SW480 (cell line): Measurements from ENCODE around the gene TTC23L.
A peak's percentile ranks its signal among the peaks of the same experiment; 100 is the strongest.

Experiments used
- DNase-seq: peaks from one replicate; pipeline ENCODE4 v3.0.0-alpha.2; 2016; ENCODE audit warnings: low spot score

TTC23L gene

DNA sequence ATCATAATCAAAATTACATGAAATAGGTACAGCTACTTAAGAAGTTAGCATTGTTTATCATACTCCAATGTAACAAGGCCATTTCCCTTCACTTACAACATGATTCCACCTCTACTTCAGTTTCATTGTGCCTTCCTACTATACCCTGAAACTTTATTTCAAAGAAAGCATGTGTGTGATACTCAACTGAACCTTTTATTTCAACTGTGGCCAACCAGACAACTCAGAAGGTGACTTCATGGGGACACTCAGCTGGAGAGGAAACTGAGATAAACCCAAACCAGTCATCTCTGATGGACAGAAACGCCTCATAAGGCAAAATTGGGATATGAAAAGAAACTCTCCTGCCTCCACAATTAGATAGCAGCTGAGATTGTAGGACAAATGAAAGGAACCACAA is 5.9 kb upstream of the TTC23L start:
- DNase-seq: no peak

DNA sequence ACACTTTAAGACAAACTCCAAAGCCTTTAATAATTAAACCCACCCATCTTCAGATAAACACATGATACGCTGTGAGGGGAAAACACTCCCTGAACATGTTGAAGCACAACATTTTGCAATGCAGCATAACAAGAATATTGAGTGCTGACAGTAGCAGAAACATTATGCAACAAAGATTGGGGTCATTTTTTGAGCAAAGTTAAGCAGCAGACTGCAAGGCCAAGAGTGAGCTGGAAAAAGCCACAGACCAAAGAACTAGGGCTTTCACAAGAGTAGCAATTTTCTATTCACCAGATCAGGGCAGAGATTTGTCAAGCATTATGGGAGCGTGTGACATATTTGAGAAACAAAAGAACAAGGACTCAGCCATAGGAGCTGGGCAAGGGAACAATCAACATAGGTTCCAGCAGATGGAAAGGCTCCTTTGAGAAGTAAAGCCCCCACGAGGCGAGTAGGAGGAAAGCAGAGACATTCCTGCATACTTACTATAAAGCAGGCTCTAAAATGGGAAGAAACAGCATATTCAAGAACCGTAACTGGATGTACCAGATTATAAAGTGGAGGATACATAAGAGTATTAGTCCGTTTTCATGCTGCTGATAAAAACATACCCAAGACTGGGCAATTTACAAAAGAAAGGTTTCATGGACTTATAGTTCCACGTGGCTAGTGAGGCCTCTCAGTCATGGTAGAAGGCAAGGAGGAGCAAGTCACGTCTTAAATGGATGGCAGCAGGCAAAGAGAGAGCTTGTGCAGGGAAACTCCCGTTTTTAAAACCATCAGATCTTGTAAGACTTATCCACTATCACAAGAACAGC is 4.8 kb upstream of the TTC23L start:
- DNase-seq: no peak

DNA sequence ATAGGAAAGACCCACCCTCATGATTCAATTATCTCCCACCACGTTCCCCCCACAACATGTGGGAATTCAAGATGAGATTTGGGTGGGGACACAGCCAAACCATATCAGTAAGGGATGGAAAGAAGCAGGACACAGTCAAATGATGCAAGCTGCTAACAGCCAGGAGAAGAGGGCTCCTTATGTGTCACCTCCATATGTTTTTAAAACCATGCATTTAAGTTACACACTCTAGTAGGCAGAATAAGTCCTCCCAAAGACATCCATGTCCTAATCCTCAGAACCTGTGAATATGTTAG is 4.2 kb upstream of the TTC23L start:
- DNase-seq: no peak

DNA sequence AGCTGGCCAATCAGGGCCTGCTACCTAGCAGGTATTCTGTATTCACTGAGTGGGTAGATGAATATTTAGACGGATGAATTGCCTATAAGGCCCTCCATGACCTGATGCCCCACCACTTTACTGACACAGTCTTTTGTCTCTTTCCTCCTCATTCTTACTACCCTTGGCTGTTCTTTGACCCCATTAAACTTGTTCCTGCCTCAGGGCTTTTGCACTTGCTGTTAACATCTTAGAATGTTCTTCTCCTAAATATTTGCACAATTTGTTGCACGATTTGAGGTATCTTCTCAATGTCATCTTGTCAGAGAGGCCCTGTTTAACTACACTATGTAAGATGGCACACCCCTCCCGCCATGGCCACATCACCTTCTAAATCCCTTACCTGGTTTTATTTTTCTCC is 3.3 kb upstream of the TTC23L start:
- DNase-seq: no peak

- no peak for DNase-seq
Observed at GRCh38 chr5:34841816-34842215, 2.9 kb downstream of the TTC23L start.

DNA sequence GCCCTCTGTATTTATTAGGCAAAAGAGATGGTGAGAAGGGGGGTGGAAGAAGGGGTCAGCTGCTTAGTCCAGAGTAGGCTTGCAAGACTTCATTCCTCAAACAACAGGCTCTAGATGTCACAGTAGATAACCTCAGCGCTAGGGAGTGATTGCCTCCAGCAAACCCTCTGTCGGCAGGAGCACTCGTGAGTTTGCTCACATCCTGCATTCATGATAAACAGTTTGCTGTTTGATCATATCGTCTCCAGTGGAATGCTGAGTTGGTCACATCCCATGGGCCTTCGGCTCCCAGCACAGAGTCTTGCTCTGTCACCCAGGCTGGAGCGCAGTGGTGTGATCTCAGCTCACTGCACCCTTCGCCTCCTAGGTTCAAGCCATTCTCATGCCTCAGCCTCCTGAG is 3.6 kb downstream of the TTC23L start:
- DNase-seq: no peak

- no peak for DNase-seq
Observed at GRCh38 chr5:34843497-34843896, 4.5 kb downstream of the TTC23L start.

- DNase-seq: no peak
Observed at GRCh38 chr5:34844106-34844505, 5.1 kb downstream of the TTC23L start.

DNA sequence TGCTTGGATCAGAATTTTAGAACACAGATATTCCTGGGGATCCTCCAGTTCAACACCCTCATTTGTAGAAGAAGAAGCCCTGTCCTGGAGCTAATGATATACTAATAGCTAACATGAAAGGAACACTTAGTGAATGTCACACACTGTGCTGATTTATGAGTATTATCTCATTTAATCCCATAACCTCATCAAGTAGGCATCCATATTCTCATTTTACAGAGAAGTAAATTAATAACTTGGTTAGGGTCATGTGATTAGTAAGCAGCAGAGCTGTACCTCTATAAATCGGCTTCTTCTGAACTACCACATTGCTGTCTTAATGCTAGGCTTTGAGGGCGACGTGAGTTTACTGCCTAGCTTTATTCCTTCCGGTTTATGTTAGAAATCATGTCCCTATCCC is 6.0 kb downstream of the TTC23L start:
- no peak for DNase-seq

DNA sequence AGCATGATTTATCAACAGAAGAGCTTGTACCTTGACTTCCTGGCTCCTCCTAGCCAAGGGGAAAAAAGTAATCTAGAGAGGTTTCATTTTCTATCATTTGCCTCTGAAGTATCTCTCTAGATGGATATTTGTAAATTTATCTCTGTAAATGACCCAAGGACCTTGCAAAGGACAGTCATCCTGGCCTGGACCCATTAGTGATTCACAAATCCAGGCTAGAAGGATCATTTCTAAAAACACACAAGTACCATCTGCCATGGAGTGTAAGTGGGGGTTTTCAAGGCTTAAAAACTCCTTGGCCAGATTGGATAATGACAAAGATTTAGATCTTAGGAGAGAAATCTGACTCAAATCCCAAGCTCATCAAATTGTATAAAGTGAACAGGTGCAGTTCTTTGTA is 8.1 kb downstream of the TTC23L start:
- no peak for DNase-seq

DNA sequence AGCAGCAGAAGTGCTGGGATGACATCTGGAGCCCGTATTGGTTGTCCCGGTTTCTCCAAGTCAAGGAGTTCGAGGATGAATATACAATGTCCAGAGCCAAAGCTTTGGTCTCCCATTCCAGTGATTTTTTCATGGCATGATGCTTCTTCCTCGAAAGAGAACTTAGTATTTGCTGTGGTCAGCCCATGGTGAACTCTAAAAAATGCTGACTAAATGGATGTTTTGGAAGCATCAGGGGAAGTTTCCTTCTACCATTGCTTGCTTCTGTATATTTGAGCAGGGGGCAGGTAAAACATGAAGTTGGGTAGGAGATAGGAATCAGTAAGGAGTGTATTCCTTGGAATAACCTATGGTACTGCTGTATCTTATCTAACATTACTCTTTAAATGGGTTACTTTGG is 8.6 kb downstream of the TTC23L start:
- DNase-seq: no peak

- DNase-seq: no peak
Observed at GRCh38 chr5:34848230-34848629, 9.3 kb downstream of the TTC23L start.

DNA sequence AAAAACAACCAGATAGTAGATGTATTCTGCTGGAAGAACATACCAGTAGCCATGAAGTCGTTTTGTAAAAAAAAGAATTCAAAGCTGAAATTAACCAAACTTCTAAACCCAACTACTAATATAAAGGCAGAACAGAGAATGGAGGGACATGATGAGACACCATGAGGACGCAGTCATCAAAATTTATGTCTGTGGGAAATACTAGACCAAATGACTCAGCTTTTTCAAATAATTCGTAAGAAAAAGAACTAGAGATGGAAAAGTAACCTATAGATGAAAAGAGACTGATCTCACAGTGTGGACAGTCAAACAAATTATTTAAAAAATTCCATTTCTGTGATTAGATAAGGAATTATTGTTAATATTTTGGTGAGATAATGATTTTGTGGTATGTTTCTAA is 10.3 kb downstream of the TTC23L start:
- no peak for DNase-seq

DNA sequence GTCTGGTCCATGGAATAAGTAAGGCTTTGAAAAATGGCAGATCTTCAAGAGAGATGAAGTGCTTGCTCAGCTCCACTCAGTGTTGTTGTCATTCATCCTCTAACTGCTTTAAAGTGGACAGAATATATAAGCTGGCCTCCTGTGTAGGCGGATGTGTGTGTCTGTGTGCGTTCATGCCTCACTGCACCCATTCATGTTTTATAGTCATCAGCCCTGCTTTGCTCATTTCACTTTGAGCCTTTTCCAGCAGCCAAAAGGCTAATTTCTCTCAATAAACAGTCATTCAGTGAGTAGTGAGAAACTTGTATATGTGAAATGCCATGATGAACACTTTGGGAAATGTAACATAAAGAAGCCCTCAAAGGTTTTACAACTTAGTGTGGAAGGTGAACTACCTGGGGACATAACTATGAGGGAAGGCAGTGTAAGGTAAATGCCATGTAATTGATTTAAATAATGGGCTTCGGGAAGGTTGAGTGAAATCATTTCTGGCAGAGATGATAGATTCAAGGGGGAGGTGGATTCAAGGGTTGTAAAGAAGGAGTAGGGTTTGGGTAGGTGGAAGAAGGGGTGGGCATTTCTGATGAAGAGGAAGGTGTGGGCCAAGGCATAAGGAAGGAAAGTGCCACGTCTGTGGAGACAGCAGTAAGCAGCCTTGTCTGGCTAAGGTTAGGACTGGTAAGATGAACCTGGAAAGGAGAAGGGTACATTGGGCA is 15.7 kb downstream of the TTC23L start:
- peak; percentile 20 for DNase-seq

- DNase-seq: no peak
Observed at GRCh38 chr5:34857161-34857560, 18.2 kb downstream of the TTC23L start.

GRCh38 chr5:34857894-34858293 is 18.9 kb downstream of the TTC23L start:
- no peak for DNase-seq

DNA sequence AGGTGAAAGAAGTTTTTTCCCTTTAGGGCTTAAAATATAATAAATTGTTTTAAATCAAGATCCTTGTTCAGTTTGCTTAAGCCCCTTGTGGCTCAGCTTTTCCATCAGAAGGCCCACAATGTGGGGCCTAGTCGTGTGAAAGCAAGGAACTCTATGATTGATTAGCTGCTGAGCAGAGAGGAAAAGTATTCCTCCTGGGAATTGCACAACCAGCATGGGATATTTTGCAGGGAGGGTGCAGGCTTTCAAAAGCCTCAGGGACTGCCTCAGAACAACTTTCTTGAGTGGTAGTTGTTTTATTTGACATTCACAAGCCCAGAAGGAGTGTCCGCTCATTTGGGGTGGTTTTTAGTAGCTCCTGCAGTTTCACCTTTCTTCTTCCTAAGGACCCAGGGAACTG is 19.8 kb downstream of the TTC23L start:
- DNase-seq: no peak

GRCh38 chr5:34859253-34859652 is 20.3 kb downstream of the TTC23L start:
- DNase-seq: no peak

- DNase-seq: no peak
Observed at GRCh38 chr5:34863946-34864345, 25.0 kb downstream of the TTC23L start.

DNA sequence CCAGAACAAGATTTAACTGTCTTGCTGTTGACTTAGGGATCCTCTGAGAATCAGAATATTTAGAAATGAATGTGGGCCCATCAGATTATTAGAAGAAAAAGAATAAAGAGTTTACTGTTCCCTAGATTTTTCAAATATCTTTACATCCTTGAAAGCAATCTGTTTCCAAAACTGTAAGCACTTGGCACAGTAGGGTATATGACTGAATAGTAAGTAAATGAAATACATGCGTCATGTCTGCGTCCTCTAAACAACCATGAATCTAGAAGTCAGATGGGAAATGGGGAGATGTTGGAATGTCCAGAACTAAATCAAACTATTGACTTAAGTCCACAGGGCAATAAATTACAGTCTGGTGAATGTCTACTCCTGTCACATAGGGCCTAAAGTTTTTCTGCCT is 26.1 kb downstream of the TTC23L start:
- DNase-seq: no peak

- DNase-seq: no peak
Observed at GRCh38 chr5:34866989-34867471, 28.1 kb downstream of the TTC23L start.

DNA sequence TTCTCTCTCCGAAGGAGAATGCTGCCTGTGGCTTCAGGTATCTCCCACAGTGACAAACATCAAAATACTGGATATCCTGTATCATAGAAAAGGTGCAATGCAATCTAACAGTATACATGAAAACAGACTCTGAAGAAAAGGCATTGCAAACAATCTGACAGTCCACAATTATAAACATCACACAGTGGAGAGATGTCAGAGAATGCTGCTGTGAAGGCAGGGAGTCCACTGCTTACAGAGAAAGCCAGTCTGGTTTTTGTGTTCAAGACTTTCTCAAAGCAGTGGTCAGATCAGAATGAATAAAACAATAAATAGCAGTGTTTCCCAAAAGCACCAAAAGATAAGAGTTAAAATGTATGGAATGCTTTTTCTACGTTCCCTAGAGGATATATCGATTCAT is 28.7 kb downstream of the TTC23L start:
- no peak for DNase-seq

GRCh38 chr5:34868791-34869190 is 29.8 kb downstream of the TTC23L start:
- DNase-seq: no peak

GRCh38 chr5:34869256-34869655 is 30.3 kb downstream of the TTC23L start:
- no peak for DNase-seq
